GM19438 (cell line): Measurements from ENCODE around the gene SP1.
"Not testable (repeated sequence)": the region's sequence is repeated elsewhere in the genome, so short reads cannot be mapped to it uniquely, and the experiment has no call there.

Source experiments
- ATAC-seq: cut with Tn5 transposase; IDR thresholded peaks from one replicate; pipeline ENCODE4 v1.9.1; 2021; ENCODE audit warnings: low read depth; ENCODE audit not compliant: unreplicated experiment

SP1 gene

DNA sequence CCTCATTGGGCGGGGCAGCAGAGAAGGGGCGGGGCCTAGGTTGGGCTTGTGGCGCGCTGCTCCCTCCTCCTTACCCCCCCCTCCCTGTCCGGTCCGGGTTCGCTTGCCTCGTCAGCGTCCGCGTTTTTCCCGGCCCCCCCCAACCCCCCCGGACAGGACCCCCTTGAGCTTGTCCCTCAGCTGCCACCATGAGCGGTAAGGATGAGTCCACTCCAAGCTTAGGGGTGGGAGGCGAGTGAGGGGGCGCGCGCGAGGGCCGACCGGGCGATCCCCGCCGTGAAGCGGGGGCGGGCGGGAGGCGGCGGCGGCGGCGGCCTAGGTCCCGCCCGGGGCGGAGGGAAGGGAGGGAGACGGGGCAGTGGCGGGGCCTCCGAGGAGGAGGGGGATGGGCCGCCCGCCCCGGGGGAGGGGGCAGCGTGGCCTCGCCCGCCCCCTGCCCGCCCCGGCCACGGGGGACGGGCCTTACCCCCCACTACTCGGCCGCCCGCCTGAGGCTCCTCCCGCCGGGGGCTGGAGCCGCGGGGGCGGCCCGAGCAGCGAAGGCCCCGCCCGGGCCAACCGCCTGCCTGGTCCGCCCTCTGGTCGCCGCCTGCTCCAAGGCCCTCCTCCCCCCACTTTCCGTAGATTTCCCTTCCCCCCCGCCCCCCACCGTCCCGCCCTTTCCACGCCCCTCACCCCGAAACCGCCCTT is at the start of gene SP1:
SP1 (plus strand) TSS at position 73 of the 690 bp plus-strand sequence; CDS start at position 189, 116 bp downstream.
- ATAC-seq, result peak; percentile 33

DNA sequence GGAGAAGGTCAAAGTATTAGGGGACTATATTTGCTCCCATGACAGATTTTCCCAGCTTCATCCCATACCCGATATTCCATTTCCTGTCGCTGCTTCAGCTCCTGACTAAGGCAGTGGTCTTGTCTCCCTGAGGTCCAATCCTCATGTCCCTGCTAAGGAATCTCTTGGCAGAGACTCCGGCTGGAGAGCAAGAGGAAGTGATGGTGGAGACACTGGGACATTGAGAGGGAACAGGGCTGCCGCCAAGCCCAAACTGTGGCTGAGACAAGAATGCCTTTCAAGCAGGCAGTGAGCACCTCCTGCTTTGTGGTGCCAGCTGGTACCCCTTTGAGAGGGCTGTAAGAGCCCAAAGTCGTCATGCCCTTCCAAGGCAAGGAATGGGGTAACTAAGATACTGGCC is 49.3 kb upstream of the SP1 start:
- no peak for ATAC-seq

DNA sequence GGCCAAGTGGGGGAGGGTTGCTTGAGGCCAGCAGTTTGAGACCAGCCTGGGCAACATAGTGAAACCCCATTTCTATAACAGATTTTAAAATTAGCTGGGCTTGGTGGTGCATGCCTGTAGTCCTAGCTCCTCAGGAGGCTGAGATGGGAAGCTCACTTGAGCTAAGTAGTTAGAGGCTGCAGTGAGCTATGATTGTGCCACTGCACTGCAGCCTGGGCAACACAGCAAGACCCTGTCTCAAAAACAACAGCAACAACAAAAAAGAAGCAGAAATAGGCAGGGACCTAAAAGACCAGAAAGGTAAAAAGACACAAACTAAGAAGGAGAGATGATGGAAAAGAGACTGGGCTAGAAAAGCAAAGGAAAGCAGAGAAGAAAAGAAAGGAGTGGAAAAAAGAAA is 47.6 kb upstream of the SP1 start:
- ATAC-seq, result not testable (repeated sequence)

DNA sequence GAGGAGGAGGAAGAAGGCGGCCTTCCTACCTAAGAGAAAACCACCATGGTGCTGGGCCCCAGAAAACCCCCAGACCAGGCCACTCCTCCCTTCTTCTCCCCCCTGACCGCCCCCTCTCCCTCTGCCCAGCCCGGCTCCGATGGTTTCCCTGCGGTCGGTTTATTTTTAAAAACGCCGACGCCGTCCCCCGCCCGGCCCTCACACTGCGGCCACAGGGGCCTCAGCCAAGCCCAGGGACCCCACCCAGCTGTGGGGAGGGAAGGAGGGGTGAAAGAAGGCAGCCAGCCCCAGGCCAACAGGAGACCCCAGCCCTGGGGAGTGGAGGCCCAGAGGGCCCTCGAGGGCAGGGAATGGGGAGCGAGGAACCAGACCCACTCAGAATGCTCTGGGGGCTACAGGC is 47.2 kb upstream of the SP1 start:
- ATAC-seq, result no peak

DNA sequence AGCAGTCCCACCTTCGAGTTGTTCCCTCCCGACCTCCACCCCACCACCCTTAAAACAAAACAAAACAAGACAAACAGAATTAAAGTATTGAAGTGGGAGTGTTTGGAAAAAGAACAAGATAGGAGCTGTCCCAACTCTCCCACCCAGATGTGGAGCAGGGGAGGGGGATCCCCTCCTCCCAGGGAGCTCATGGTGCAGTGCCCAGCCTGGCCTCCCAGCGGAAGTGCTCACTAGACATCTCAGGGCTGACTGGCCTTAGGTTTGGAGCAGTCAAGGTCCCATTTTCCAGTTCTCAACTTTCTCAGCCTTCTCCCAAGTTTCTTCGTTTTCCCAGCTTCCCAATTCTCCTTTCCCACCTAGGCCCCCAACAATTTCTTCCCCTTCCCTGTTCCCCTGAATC is 46.7 kb upstream of the SP1 start:
- no peak for ATAC-seq

DNA sequence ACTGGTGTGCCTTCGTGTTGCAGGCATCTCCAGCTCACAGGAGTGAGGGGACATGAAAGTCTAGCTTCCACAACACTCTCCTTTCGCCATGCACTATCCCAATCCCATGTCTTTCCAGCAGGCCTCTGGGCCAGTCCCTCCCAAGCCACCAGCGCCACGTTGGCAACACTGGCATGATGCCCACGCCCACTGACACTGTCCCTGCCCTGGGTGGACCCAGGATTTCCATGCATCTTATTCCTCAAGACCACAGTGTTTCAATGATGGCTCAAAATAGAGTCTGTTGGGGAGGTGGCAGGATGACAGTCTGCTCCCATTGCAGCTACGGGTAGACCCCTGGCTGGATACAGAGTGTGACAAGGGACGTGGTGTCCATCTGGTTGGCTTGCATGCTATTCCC is 46.1 kb upstream of the SP1 start:
- no peak for ATAC-seq

DNA sequence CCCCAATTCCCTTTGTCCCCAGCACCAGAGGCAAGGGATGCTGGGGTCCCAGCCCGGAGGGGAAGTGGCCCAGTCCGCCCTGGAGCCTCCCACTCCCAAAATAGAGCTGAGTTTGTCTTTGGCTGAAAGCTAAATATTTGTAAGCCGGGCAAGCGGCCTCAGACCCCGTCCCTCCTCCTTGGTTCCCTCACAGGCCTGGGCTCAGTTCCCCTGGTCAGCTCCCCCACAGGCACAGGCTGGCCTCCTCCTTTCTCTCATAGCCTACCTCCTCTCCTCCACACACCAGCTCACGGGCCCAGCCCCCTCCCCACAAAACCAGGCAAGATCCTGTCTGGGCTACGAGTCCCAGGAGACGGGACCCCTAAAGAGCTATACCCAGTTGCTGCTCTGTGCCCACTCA is 45.2 kb upstream of the SP1 start:
- ATAC-seq, result no peak

DNA sequence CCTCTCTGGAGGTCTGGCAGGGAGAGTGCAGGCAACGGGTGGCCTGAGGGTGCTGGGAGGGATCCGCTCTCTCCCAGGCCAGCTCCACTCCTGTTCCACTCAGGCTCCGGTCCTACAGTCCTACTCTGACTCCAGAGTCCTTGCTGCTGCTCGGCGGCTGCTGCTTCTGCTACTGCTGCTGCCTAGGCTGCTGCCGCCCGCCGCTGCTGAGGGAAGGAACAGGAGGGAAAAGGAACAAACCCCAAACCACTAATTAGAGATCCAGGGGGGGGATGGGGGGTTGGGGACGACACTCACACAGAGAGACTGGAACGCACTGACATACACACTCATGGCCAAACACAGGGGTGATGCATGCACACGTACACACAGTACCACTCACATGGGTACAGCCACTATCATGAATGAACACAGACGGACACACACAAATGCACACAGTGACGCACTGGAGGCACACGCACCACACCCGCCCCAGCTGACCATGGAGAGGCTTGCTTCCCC is 43.7 kb upstream of the SP1 start, which contains the start of gene SP7:
SP7 (minus strand) TSS at position 174 of the 501 bp plus-strand sequence. CDS start 708 bp downstream, outside the sequence.
- no peak for ATAC-seq

DNA sequence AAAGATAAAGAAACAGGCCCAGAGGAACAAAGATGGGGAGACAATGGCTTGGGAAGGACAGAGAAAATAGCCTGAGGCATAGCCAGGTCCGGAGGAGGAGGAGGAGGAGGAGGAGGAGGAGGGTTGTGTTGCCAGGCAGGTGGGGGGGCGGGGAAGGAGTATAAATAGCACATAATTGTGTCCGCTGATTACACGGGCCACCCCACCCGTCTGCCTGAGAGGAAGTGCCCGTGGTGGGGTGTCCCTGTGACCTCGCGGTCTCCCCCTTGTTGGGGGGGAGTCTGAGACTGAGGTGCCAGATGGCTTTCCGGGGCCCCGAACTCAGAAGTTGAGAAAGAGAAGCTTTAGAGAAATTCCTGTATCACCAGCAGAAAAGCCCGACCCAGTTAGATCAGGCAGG is 42.0 kb upstream of the SP1 start:
- ATAC-seq, result no peak

DNA sequence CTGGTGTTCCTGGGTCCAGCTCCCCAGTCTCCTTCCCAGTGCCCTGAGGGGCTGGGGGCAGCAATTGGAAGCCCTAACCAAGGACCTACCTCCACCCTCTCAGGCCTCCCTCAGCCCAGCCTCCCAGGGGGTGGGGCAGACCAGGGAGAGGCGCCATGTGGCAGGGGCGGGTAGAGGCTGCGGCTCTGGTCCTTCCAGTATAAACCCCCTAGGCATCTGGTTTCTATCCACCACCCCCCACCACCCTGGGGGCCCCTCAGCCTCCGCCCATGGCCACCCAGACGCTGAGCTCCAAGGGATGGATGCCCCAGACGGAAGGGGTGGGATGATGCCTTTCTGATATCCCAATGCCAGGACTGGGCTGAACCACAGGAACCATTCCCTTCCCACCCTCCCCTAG is 41.1 kb upstream of the SP1 start:
- ATAC-seq, result no peak

DNA sequence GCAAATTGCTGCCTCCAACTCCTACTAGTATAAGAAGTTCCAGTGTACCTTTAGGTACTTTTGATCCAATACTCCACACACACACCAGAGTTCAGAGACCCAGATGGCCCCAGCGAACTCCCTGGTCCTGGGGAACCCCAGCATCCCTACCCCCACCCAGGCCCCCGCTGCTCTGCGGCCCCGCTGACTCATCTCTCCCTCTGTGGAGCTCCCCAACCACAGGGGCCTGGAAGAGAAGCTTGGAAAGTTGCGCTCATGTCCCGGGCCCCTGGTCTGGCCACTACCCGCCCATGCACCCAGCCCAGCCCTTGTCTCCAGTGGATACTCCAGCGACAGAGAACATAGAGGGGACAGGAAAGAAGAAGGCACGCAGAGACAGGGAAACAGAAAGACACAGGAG is 39.6 kb upstream of the SP1 start:
- ATAC-seq, result no peak

DNA sequence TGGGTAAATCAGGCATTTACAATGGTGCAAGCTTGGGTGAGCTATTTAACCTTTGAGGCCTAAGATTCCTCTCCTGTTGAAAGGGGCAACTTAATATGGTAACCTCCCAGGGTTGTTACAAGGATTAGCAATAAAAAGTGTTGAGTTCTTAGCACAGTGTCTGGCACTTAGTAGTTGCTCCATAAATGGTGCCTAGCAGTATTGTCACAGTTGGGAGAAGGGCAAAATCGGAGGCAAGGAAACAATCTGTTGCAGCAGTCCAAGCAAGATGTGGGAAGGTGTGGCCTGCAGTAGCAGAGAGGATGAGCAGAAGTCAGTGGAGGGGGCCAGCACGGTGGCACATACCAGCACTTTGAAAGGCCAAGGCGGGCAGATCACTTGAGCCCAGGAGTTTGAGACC is 36.5 kb upstream of the SP1 start:
- ATAC-seq, result no peak

DNA sequence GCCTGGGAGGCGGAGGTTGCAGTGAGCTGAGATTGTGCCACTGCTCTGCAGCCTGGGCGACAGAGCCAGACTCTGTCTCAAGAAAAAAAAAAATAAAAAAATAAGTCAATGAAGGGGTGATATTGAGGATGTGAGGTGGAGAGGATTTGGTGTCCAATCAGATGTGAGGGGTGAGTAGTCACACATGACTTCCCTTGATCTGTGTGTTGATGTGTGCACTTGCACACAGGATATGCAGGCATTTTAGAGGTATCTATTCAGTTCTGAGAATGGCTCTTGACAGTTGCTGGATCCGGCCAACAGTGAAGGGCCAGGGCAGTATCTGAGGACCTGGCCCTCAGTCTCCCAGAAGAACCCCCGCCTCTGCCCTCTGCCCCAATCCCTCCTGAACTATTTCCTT is 36.0 kb upstream of the SP1 start:
- ATAC-seq, result no peak

DNA sequence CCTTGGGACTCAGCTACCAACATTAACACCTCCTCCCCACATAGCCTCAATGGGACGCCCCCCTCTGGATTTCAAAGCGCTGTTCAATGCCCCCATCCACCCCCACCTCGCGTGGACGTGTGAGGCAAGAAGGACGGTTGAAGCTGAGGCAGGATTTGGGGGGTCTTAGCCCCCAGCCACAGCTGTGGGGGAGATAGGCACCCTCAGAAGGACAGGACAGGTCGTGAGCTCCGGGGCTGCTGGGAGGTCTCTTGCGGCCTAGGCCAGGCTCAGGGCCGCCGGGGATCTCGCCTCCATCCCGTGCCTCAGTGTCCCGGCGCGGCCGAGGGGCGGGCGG is 35.5 kb upstream of the SP1 start:
- no peak for ATAC-seq

DNA sequence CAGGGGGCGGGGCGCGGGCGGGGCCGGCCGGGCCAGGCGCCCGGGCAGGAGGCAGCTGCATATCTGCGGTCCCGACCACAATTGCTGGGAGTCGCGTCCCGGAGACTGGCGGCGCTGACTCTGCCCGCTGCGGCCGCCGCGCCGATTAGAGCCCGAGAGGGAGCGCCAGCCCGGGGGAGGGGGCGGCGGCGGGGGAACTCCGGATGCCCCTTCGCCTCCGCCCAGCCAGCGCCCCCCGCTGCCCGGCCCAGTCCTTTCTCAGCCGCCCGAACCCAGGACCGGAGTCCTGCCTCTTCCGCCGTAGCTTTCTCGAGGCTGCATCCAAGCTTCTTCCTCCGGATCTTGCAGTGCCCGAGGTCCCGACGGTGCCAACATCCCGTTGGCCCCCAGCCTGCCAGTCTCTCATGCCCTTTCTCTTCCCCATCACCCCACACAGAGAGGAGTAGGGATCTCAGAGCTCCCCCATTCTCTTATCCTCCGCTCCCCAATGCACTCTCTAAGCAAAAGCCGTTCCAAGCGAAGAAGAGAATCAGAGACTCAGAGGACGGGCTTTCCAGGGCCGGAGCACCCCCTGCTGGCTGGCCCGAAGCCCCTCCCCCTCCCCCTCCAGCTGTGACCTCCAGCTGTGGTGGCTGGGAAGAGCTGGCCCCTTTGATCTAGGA is 35.0 kb upstream of the SP1 start:
- no peak for ATAC-seq

DNA sequence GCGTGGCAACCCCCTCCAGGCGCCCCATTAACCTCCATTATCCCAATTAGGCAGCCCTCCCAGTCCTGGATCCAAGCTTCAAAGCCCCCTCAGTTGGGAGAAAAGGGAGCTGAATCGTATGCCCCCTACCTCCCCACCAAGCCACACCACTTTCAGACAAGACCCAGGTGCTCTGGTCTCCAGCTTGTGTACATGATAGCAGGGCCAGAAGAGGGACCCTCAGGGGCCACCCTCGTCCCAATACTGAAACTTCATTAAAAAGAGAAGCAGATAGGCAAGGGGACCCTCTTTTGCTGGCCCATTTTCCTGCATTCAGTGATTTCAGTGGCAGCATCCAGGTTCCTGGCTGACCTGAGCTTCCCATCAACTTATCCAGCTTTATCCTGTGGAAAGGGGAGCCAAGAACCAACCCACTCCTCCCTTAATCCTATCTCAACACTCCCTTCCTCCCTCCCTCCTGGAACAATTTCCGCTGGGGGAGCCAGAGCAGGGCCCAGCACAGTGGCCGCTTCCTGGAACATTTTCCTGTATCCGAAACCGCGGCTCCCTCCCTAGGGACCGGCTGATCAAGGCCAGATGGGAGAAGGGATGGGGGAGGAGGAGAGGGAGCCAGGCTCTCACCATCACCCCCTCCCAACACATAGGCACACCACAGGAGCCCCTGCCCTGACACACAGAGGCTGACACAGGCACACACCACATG is 34.3 kb upstream of the SP1 start:
- ATAC-seq, result no peak

DNA sequence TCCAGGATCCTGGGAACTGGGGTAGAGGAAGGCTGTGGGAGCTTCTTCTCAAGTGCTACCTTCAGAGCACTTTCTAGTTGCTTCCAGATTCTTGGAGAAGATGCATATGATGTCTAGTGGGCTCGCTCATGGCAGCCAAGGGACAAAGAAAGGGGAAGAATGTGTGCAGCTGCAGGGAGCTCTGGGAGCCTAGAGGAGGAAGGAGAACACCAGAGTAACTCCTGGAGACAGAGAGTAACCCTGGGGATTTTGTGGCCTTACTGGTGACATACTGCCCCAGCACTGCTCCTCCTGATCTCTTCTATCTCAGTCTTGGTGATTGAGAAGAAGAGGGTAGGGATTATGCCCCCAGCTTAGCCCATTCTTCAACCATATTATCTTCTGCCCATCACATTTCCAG is 33.5 kb upstream of the SP1 start:
- no peak for ATAC-seq

DNA sequence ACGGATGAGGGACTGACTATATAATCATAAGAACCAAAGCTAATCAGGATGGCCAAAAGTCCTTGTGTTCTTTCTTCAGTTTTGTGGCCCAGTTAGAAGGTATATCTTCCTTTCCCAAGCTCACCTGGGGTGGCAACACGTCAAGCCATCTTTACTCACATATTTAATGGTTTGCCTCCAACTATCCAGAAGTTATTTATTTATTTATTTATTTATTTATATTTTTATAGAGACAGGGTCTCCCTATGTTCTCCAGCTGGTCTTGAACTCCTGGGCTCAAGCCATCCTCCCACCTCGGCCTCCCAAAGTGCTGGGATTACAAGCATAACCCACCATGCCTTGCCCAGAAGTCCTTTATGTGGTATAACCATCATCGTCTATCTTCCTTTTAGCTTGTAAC is 32.1 kb upstream of the SP1 start:
- ATAC-seq, result no peak

DNA sequence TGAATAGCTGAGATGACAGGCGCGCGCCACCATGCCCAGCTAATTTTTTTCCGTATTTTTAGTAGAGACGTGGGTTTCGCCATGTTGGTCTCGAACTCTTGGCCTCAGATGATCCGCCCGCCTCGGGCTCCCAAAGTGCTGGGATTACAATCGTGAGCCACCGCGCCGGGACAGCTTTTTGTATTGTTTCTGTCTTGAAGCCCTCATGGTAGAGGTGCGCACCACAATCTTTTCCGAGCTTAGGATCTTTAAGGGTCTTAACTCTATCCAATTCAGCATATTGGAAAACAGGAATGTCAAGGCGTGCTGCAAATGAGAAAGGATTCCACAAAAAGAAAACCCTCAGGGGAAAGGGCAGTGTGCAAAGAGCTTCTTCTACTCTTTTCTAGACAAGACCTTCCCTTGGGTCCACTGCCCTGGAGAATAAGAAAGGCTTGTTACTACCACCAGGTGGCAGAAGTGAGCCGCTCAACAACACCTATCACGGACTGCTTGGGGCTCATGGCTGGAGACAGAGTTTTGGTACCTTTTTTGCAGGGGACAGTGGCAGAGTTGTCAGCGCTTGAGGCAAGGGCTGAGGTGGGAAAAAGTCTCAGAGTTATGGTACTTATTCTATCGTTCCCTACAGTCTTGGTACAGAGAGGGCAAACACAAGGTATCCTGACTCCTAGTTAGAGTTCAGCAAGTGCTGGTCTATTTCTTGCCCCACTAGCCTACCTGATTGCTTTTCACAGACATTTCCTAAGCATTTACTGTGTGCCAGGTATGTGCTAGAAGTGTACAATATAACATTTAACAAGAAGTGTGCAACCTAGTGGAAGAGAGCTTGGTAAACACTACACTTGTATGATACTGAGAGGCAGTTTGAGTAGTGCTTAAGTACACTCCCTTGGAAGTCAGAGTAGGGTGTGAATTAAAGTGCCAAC is 27.4 kb upstream of the SP1 start:
- ATAC-seq, result no peak

DNA sequence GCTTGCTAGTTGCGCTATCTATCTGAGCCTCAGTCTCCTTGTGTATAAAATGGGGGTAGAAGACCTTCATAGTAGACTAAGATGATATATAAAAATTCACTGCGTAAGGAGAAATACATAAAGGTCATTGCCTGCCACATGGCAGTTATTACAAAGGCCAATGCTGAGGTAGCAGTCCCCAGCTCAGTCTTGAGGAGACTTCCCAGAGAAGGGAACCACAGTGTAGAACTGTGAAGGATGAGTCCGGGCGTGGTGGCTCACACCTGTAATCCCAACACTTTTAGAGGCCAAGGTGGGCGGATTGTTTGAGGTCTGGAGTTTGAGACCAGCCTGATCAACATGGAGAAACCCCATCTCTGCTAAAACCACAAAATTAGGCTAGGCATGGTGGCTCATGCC is 26.7 kb upstream of the SP1 start:
- ATAC-seq, result no peak

DNA sequence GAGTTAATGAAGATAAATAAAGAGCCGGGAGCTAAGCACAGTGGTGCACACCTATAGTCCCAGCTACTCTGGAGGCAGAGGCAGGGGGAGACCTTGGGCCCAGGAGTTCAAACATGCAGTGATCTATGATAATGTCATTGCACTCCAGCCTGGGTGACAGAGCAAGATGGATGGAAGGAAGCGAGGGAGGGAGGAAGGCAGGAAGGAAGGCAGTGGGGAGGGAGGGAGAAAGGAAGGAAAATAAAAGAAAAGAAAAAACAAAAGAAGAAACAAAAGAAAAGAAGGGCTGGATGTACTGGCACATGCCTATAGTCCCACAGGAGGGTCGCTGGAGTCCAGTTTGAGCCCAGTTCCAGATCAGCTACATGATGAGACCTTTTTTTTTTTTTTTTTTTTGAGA is 24.9 kb upstream of the SP1 start:
- ATAC-seq, result no peak
